PC-9 (cell line): ENCODE data around the gene CPSF4. TPM values are rescaled to one million over a fixed set of nuclear protein-coding genes. Genes with fewer than 3 reads are reported as not detected.

Experiments
- BruUV-seq: library from RNA; stranded (reverse); fragments of 400-500 nt; replicated peaks from 2 replicates; lab custom pipeline; 2021; lab: Mats Ljungman, UMichigan
- CTCF ChIA-PET: fragments of 300-600 bp; sonication (Branson Sonifier 250); formaldehyde crosslinking; loops from one replicate; lab custom pipeline; 2022; ENCODE audit warnings: antibody characterized with exemption; lab: Charles Lee
- POLR2A ChIA-PET: fragments of 300-600 bp; sonication (Branson Sonifier 250); formaldehyde crosslinking; loops from one replicate; lab custom pipeline; 2022; ENCODE audit warnings: antibody characterized with exemption; ENCODE audit not compliant: unreplicated experiment; lab: Charles Lee
- DNase-seq, 2 experiments: peaks; one replicate each; pipeline versions ENCODE4 v3.0.0 to v3.0.0-alpha.2; 2015 to 2022; ENCODE audit warnings: mixed read lengths in 1 of 2
- H2AFZ ChIP-seq: fragments of 200-600 bp; sonication (generic); 2 replicates; pipeline ENCODE4 v1.8.1; 2017; ENCODE audit warnings: antibody characterized with exemption
- H3F3A ChIP-seq: fragments of 200-600 bp; sonication (generic); 2 replicates; pipeline ENCODE4 v1.8.1; 2017; ENCODE audit warnings: antibody characterized with exemption, mild to moderate bottlenecking, low read depth; ENCODE audit not compliant: insufficient read depth
- H3K27ac ChIP-seq: fragments of 200-600 bp; sonication (generic); 2 replicates; pipeline ENCODE4 v1.6.1; 2016; ENCODE audit warnings: mixed run types
- H3K27me3 ChIP-seq: fragments of 200-600 bp; sonication (generic); 2 replicates; pipeline ENCODE4 v1.6.1; 2016; ENCODE audit warnings: low read depth, mixed run types; ENCODE audit not compliant: insufficient read depth
- H3K36me3 ChIP-seq: fragments of 200-600 bp; sonication (generic); 2 replicates; pipeline ENCODE4 v1.6.1; 2016; ENCODE audit warnings: low read depth, mixed run types
- H3K4me1 ChIP-seq: fragments of 200-600 bp; sonication (generic); replicated peaks from 2 replicates; pipeline ENCODE4 v1.6.1; 2016; ENCODE audit warnings: mixed run types; ENCODE audit not compliant: insufficient read depth
- H3K4me2 ChIP-seq: fragments of 200-600 bp; sonication (generic); 2 replicates; pipeline ENCODE4 v1.6.1; 2017; ENCODE audit warnings: mixed run types
- H3K4me3 ChIP-seq: fragments of 200-600 bp; sonication (generic); 2 replicates; pipeline ENCODE4 v1.6.1; 2016; ENCODE audit warnings: mixed run types
- H3K79me2 ChIP-seq: fragments of 200-600 bp; sonication (generic); 2 replicates; pipeline ENCODE4 v1.6.1; 2017; ENCODE audit warnings: low read depth, mixed run types
- H3K9me2 ChIP-seq: fragments of 200-600 bp; sonication (generic); 2 replicates; pipeline ENCODE4 v1.8.1; 2017; ENCODE audit warnings: mild to moderate bottlenecking; ENCODE audit not compliant: insufficient read depth
- H3K9me3 ChIP-seq: fragments of 200-600 bp; sonication (generic); 2 replicates; pipeline ENCODE4 v1.8.1; 2016; ENCODE audit warnings: low read depth; ENCODE audit not compliant: insufficient read depth
- H4K20me1 ChIP-seq: fragments of 200-600 bp; sonication (generic); 2 replicates; pipeline ENCODE4 v1.8.1; 2017; ENCODE audit not compliant: insufficient read depth
- EZH2 ChIP-seq: fragments of 200-600 bp; sonication (generic); IDR thresholded peaks from 2 replicates; pipeline ENCODE4 v1.8.0; 2017; ENCODE audit warnings: antibody characterized with exemption, low read depth
- intact Hi-C: fragments of 100-400 bp; cut with micrococcal nuclease; formaldehyde crosslinking; loops from one replicate; pipeline ENCODE4 v1.10.0; 2022; ENCODE audit not compliant: unreplicated experiment
- total RNA-seq: library from RNA; stranded (reverse); gene quantifications from 2 replicates; pipeline ENCODE4 v1.2.3, GENCODE V29; 2021
- TF ChIP-seq, protein P1 (sequence below): fragments of 200-600 bp; sonication (generic); conservative IDR thresholded peaks from 2 replicates; pipeline ENCODE4 v1.6.1; 2017; ENCODE audit warnings: mixed run types, antibody characterized with exemption, mild to moderate bottlenecking, moderate library complexity

CPSF4 gene
- total RNA-seq, 1 experiment from 2014 or later = 69.0 TPM

DNA sequence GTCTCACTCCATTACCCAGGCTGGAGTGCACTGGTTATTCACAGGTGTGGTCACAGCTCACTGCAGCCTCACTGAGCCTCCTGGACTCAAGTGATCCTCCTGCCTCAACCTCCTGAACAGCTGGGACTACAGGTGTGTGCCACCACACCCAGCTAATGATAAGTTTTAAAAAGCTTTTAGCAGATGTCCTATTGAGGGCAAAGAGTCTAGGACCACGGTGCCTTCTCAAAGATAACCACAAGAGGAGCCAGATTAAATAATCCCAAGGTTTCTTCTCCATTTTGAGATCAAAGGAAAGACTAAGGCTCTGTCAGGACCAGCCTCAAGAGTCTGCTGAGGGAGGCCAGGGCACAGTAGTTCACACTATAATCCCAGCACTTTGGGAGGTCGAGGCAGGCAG, 22.5 kb downstream of the CPSF4 start:
- CTCF ChIA-PET = no interaction called here
- H3K4me1 ChIP-seq = peaks cover 8% of the 10 kb centered on the region

DNA sequence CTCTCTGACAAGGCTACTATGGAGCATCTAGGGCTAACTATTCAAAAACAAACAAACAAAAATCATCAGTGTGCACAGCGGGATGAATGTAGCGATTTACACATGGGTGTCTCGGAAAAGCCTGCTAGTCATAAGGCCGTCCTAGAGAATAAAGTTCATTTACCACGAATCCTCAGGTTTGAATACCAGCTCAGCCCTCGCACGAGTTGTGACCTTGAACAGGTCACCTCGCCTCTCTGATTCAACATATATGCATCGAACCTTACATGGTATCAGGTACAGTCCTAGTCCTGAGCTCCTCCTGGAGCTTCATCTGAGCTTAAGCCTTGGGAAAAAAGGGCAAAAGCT, 26.7 kb downstream of the CPSF4 start:
- TSS peak; percentile 45 for BruUV-seq
- ChIA-PET CTCF (interaction anchor here (0.6 kb wide), 1 partner anchor 547 kb away, joined by 3 read pairs; no protein-coding TSS in a partner anchor), POLR2A (interaction anchor here (0.5 to 1.0 kb wide), 2 partner anchors 56 to 454 kb away, joined by 3 to 6 read pairs; no protein-coding TSS in a partner anchor)
- Histone ChIP-seq H4K20me1 (peaks cover 13% of the 10 kb centered on the region), H3K27me3 (no peaks in the 10 kb centered on the region), H3K36me3 (peaks cover 14% of the 10 kb centered on the region; the same call in 1 of the 2 replicates), H3K27ac (peak overlapping the region; percentile 62), H3K4me1 (peaks cover 12% of the 10 kb centered on the region), H3K4me3 (peak overlapping the region; percentile 74), H3K9me2 (no peaks in the 10 kb centered on the region), H3F3A (peaks cover 15% of the 10 kb centered on the region), H2AFZ (peak overlapping the region; percentile 92), H3K9me3 (no peaks in the 10 kb centered on the region), H3K79me2 (peaks cover 61% of the 10 kb centered on the region), H3K4me2 (peak overlapping the region; percentile 98)
- TF ChIP-seq, protein P1, sequence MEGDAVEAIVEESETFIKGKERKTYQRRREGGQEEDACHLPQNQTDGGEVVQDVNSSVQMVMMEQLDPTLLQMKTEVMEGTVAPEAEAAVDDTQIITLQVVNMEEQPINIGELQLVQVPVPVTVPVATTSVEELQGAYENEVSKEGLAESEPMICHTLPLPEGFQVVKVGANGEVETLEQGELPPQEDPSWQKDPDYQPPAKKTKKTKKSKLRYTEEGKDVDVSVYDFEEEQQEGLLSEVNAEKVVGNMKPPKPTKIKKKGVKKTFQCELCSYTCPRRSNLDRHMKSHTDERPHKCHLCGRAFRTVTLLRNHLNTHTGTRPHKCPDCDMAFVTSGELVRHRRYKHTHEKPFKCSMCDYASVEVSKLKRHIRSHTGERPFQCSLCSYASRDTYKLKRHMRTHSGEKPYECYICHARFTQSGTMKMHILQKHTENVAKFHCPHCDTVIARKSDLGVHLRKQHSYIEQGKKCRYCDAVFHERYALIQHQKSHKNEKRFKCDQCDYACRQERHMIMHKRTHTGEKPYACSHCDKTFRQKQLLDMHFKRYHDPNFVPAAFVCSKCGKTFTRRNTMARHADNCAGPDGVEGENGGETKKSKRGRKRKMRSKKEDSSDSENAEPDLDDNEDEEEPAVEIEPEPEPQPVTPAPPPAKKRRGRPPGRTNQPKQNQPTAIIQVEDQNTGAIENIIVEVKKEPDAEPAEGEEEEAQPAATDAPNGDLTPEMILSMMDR = no peak
- no peak for DNase-seq
- intact Hi-C loops = no loop called here

More for the DNA sequence above, 22.5 kb downstream of the CPSF4 start:
- no peak for DNase-seq
- Histone ChIP-seq H3K79me2 (peaks cover 75% of the 10 kb centered on the region), H3K9me2 (no peaks in the 10 kb centered on the region), H2AFZ (no peak overlapping the region), H3K4me2 (no peak overlapping the region), H4K20me1 (peaks cover 43% of the 10 kb centered on the region), H3K4me3 (no peak overlapping the region), H3K27me3 (no peaks in the 10 kb centered on the region), H3F3A (peaks cover 27% of the 10 kb centered on the region; the same call in 1 of the 2 replicates), H3K9me3 (no peaks in the 10 kb centered on the region), H3K36me3 (peaks cover 23% of the 10 kb centered on the region; the same call in 1 of the 2 replicates), H3K27ac (no peak overlapping the region)
- intact Hi-C loops = no loop called here
- BruUV-seq = no TSS peak
- POLR2A ChIA-PET = no interaction called here
- TF ChIP-seq EZH2 = no peak
- TF ChIP-seq, protein P1 = no peak

DNA sequence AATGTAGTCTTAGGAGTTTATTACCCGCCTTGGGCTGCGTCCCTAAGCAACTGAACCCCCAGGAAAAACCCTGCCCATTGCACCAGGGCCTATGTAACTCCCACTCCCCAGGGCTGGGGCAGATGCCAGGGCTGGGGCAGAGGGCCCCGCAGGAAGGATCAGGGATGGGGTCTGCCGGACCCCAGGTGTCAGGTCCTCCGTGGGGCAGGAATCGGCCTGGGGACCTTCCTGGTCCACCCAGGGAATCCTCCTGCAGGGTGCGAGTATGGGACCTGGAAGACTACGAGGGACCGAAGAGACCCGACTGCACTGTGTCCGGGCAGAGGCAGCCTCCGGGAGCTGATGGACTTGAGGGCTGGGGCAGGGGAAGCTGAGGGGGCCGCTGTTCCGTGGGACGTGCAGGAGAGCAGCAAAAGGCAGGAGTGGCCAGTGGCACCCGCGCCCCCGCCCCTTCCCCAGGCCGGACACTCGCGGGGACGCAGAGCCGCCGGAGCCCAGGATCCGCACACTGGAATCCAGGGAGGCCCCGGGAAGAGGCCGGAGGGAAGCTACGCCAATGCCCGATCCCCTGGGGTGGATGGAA, 29.7 kb downstream of the CPSF4 start:
- no peaks in the 10 kb centered on the region for H3K27me3 ChIP-seq
- peaks cover 16% of the 10 kb centered on the region for H3K4me1 ChIP-seq
- H3F3A ChIP-seq = peaks cover 18% of the 10 kb centered on the region
- H4K20me1 ChIP-seq = no peaks in the 10 kb centered on the region; the same call in 1 of the 2 replicates
- H3K79me2 ChIP-seq = peaks cover 37% of the 10 kb centered on the region
- DNase-seq = no peak
- TF ChIP-seq, protein P1 = no peak
- no peak for TF ChIP-seq EZH2
- ChIA-PET POLR2A (no interaction called here), CTCF (no interaction called here)
- H3K4me2 ChIP-seq = no peak overlapping the region
- intact Hi-C loops = no loop called here
- no peaks in the 10 kb centered on the region for H3K9me2 ChIP-seq
- H3K9me3 ChIP-seq = no peaks in the 10 kb centered on the region
- 0 out of 2 replicates have a peak, but pooled peaks cover 5% of the 10 kb centered on the region for H3K36me3 ChIP-seq
- H3K27ac ChIP-seq = no peak overlapping the region
- H3K4me3 ChIP-seq = no peak overlapping the region
- no peak overlapping the region for H2AFZ ChIP-seq
- no TSS peak for BruUV-seq
